SU-DHL-6 (cell line): ENCODE data around the gene TMOD1.

Experiments
- H2AFZ ChIP-seq: fragments of 200-600 bp; sonication (generic); 2 replicates; pipeline ENCODE4 v1.6.1; 2014; ENCODE audit warnings: low read depth, mild to moderate bottlenecking, moderate library complexity, mixed read lengths, antibody characterized with exemption, low read length; ENCODE audit not compliant: severe bottlenecking
- H3F3A ChIP-seq: fragments of 200-600 bp; shearing (Covaris generic); 2 replicates; pipeline ENCODE4 v1.6.0; 2016; ENCODE audit warnings: antibody characterized with exemption, mild to moderate bottlenecking; ENCODE audit not compliant: insufficient read depth
- H3K27ac ChIP-seq: fragments of 200-600 bp; sonication (generic); 2 replicates; pipeline ENCODE4 v1.5.1; 2016; ENCODE audit warnings: low read depth, mild to moderate bottlenecking, low read length, moderate library complexity, mixed read lengths
- H3K27me3 ChIP-seq: fragments of 200-600 bp; sonication (generic), shearing (Covaris generic); 2 replicates; pipeline ENCODE4 v1.6.0; 2014; ENCODE audit warnings: mild to moderate bottlenecking, low read length
- H3K36me3 ChIP-seq: fragments of 200-600 bp; sonication (generic); 2 replicates; pipeline ENCODE4 v1.6.1; 2014; ENCODE audit warnings: mild to moderate bottlenecking, low read length, mixed read lengths
- H3K4me2 ChIP-seq: fragments of 300-600, 200-600 bp; shearing (Covaris generic), sonication (generic); 2 replicates; pipeline ENCODE4 v1.6.0; 2014; ENCODE audit warnings: low read length, low read depth, mild to moderate bottlenecking; ENCODE audit not compliant: poor library complexity, severe bottlenecking
- H3K4me3 ChIP-seq: fragments of 200-600 bp; sonication (generic); 2 replicates; pipeline ENCODE4 v1.5.1; 2014; ENCODE audit warnings: antibody characterized with exemption, low read length, mild to moderate bottlenecking, mixed read lengths; ENCODE audit not compliant: insufficient read depth, poor library complexity, severe bottlenecking
- H3K79me2 ChIP-seq: fragments of 200-600 bp; sonication (generic); 2 replicates; pipeline ENCODE4 v1.6.1; 2014; ENCODE audit warnings: mild to moderate bottlenecking, low read length, moderate library complexity; ENCODE audit not compliant: insufficient read depth
- H3K9ac ChIP-seq: fragments of 200-600 bp; sonication (generic); 2 replicates; pipeline ENCODE4 v1.7.0; 2014; ENCODE audit warnings: mild to moderate bottlenecking, low read length
- H3K9me2 ChIP-seq: fragments of 200-600 bp; sonication (generic); replicated peaks from 2 replicates; pipeline ENCODE4 v1.6.1; 2014; ENCODE audit warnings: low read length; ENCODE audit not compliant: insufficient read depth
- H3K9me3 ChIP-seq: fragments of 200-600 bp; sonication (generic); 2 replicates; pipeline ENCODE4 v1.6.1; 2014; ENCODE audit warnings: low read length, mixed read lengths; ENCODE audit not compliant: insufficient read depth
- H4K20me1 ChIP-seq: fragments of 200-600 bp; sonication (generic); 2 replicates; pipeline ENCODE4 v1.6.1; 2014; ENCODE audit warnings: low read depth, mild to moderate bottlenecking, antibody characterized with exemption, low read length, moderate library complexity, mixed read lengths
- CTCF ChIP-seq: fragments of 200-600 bp; sonication (generic); IDR thresholded peaks from one replicate; pipeline ENCODE4 v1.5.1; 2017; ENCODE audit warnings: antibody characterized with exemption, mild to moderate bottlenecking, low read length, moderate library complexity; ENCODE audit not compliant: insufficient read depth, poor library complexity, severe bottlenecking
- EZH2phosphoT487 ChIP-seq: fragments of 200-600 bp; sonication (generic), shearing (Covaris generic); conservative IDR thresholded peaks from 2 replicates; pipeline ENCODE4 v1.6.1; 2018; ENCODE audit warnings: mild to moderate bottlenecking, antibody characterized with exemption, low read length, moderate library complexity, mixed read lengths

Gene TMOD1

GRCh38 chr9:97504381-97505216 lies 3.1 kb downstream of the TMOD1 start:
- Histone ChIP-seq H3K27me3 (no peaks in the 10 kb centered on the region), H3K9ac (no peak overlapping the region), H3F3A (peaks cover 5% of the 10 kb centered on the region; the same call in 1 of the 2 replicates), H3K9me3 (no peaks in the 10 kb centered on the region), H3K79me2 (no peaks in the 10 kb centered on the region), H4K20me1 (no peaks in the 10 kb centered on the region), H3K27ac (no peak overlapping the region), H3K4me3 (no peak overlapping the region), H2AFZ (no peak overlapping the region), H3K36me3 (no peaks in the 10 kb centered on the region), H3K9me2 (no peaks in the 10 kb centered on the region), H3K4me2 (no peak overlapping the region)
- TF ChIP-seq EZH2phosphoT487 = no peak
- TF ChIP-seq CTCF = no peak

GRCh38 chr9:97505845-97506244 lies 4.4 kb downstream of the TMOD1 start:
- H3K9ac ChIP-seq = no peak overlapping the region
- H2AFZ ChIP-seq = no peak overlapping the region
- H3K79me2 ChIP-seq = no peaks in the 10 kb centered on the region
- TF ChIP-seq EZH2phosphoT487 (no peak), CTCF (no peak)
- H3K4me2 ChIP-seq = no peak overlapping the region
- peaks cover 2% of the 10 kb centered on the region; the same call in 1 of the 2 replicates for H3F3A ChIP-seq
- H3K27ac ChIP-seq = no peak overlapping the region
- no peaks in the 10 kb centered on the region for H3K9me2 ChIP-seq
- H3K36me3 ChIP-seq = no peaks in the 10 kb centered on the region
- H3K27me3 ChIP-seq = no peaks in the 10 kb centered on the region
- no peaks in the 10 kb centered on the region for H3K9me3 ChIP-seq
- H4K20me1 ChIP-seq = no peaks in the 10 kb centered on the region
- no peak overlapping the region for H3K4me3 ChIP-seq

GRCh38 chr9:97506306-97506705 lies 4.8 kb downstream of the TMOD1 start:
- H3K9ac ChIP-seq = no peak overlapping the region
- H2AFZ ChIP-seq = no peak overlapping the region
- no peaks in the 10 kb centered on the region for H4K20me1 ChIP-seq
- TF ChIP-seq CTCF (no peak), EZH2phosphoT487 (no peak)
- H3K27ac ChIP-seq = no peak overlapping the region
- no peaks in the 10 kb centered on the region for H3F3A ChIP-seq
- no peaks in the 10 kb centered on the region for H3K9me3 ChIP-seq
- no peaks in the 10 kb centered on the region for H3K9me2 ChIP-seq
- no peak overlapping the region for H3K4me2 ChIP-seq
- no peak overlapping the region for H3K4me3 ChIP-seq
- no peaks in the 10 kb centered on the region for H3K36me3 ChIP-seq
- no peaks in the 10 kb centered on the region for H3K27me3 ChIP-seq
- H3K79me2 ChIP-seq = no peaks in the 10 kb centered on the region
